Fibroblast of skin of right biceps (primary cell): ENCODE results near the gene SLC1A2.

Experiments used
- DNase-seq: peaks from one replicate; pipeline ENCODE4 v3.0.0-alpha.2; 2013

The SLC1A2 gene

DNA sequence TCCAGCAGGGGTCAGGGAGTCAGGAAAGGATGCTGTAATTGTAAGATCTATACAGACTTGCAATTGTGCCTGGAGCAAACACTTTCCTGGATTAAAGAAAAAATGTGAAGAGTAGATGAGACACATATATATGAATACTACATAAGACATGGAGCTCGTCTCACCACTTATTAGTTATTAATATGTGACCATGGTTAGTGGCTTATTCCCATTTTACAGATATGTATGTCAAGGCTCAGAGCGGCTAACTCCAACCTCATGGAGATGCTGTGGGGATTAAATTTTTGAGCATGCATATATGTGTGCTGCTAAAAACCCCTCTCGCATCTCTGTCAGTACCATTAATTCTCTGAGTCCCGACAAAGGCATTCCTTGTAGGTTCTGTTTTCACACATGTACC, 125.7 kb downstream of the SLC1A2 start:
- no peak for DNase-seq

DNA sequence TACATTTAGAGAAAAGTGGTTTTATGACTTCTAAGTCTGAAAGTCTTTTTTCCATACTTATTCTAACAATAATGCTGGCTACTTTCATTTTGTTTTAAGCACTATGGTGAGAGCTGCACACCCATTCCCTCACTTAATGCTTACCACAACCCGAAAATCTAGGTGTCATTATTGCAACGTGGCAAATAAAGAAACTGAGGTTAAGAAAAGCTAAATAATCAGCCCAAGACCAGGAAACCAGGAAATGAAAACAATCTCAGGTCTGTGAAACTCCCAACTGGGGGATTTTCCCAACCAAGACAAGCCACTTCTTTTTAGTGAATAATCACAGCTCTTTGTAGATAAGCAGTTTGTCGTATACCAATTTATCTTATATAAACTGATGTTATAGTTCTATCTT, 126.3 kb downstream of the SLC1A2 start:
- DNase-seq, result no peak

GRCh38 chr11:35292279-35292678, 127.1 kb downstream of the SLC1A2 start:
- DNase-seq, result no peak

DNA sequence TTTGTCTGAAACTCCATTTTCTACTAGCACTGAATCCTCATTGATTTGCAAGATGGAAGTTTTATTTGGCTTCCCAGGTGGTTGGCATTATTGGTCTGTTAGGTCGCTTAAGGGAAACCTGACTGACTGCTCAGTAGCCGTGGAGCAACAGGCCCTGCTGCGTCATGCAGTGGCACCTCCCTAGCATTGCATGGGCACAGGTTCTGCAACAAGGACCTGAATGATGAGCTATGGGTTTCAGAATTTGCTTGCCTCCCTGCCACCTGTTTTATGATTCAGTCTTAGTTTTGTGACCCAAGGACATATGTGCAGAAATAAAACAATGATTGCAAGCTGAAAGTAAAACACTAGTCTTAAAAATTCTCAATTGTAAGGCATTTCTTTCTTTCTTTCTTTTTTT, 128.5 kb downstream of the SLC1A2 start:
- DNase-seq, result no peak

DNA sequence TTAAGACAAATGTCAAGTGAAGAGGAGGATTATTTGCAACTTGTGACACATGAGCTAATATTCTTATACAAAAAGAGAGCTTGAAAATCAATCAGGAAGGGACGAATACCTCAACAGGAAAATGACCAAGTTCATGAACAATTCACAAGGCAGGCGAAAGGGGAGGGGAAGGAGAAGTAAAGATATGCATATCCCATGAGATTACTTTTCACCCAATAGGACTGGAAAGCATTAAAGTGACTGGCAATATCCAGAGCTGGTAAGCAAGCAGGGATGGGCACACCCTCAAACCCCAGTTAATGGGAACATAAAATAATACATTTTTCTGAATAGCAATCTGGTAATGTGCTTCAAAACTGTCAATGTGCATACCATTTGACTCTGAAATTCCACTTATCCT, 129.5 kb downstream of the SLC1A2 start:
- DNase-seq, result peak; percentile 81

DNA sequence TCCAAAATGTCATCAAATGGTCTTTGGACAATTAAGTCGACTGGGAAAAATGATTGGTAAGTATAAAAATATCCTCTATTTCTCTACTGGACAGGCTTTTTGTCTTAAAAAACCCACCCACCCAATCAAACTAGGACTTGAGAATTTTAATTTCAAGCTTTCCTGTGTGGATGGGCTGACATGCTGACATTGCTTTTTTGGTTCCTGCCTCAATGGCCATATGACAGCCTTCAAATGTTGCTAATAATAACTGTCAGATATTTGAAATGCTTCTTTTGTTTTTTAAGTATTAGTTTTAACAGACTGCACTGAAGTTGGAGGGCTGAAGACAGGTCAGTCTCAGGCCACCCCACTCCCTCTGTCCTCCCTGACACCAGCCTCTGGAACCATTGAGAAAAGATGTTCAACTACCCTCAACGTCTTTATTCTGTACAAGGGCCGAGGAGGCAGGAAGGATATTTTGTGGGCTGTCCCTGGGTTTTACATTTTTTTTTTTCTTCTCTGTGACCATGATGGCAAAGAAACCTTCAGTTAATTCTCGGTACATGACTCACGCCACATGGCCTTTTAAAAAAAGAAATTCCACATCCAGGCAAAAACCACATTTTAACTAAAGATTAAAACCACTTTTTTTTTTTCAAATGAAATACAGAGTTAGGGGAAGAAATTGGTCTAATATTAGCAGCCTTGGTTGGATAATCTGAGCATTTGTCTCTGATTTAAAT, 130.4 kb downstream of the SLC1A2 start:
- peak; percentile 92 for DNase-seq

DNA sequence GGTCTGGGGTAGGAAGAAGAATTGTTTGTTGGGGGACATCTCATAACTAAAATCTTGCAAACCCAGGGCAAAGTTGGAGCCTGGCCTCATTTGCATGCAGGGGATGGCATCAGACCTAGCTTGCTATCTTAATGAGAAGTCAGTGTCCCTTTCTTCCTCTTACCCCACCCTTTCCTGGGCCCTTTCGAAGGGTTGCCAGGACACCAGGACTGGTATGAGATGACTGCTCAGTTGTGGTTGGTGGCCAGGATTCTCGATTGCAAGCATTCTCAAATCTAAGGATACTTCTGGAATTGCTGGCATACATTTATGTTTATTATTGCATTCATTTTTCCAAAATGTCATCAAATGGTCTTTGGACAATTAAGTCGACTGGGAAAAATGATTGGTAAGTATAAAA, 131.0 kb downstream of the SLC1A2 start:
- no peak for DNase-seq

GRCh38 chr11:35287344-35287890, 131.9 kb downstream of the SLC1A2 start:
- DNase-seq, result no peak

DNA sequence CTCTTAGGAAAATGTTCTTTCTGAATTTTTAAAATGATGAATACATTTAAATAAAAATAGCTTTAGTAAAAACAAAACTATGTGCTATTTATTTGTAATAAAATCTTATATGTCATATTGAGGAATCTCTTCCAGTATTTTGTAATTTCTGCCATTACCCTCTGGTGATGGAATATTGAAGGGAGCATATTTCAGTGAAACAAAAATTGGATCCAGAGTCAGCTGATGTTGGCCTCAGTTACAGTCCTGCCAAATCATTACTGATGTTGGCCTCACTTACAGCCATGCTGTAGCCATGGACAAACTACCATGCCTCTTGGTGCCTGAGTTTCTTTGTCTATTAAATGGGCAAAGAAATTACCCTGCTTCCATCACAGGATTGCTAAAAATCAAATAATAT, 133.2 kb downstream of the SLC1A2 start:
- DNase-seq, result no peak

- DNase-seq, result no peak
Observed at GRCh38 chr11:35285471-35285870, 133.9 kb downstream of the SLC1A2 start.

DNA sequence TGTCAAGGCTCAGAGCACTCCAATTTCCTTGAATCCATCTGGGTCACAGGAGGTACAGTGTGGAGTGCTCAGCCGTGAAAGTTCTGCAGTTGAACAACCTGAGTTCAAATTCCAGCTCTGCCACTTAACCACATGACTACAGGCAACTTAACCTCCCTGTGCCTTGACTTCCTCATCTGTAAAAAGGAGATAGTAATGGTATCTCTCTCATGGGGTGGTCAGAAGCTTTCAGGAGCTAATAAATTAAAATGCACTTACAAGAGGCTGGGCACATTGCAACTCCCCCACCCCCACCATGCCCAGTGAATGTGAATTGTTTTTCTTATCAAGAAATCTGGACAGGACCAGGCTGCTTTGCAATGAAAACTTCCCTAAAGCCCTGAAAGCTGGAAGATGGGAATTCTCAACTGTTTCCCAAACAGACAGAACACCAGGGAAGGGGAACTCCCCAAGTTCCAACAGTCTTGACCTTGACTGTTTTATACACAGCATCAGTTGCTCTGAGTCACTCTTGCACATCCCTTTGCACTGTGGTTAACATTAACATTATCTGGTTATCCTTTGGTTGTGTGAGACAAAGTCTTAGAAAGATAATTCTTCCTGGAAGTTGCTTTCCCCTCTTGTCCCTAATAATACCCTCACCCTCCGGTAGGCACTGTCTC, 137.0 kb downstream of the SLC1A2 start:
- peak; percentile 73 for DNase-seq

DNA sequence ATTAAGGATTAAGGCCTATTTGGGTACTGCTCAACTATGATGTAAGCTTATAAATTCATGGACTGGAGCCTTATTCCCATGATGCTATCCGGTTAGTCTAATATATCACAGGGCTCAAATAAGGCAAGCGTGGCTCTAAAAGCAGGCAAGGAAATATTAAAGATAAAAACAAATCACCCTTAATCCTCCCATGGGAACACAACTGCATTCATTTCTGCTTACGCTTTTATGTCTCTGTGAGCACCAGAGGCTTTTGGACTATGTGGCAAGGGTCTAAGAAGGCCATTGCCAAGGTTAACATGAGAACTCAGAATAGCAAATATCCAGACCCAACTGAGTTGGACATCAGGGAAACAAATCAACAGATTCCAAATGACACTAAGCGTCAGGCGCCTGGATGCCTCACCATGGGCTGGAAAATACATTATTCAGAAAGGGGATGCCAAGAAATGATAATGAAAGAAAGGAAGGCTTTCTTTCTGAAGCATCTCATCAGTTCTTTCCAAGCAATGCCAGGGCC, 138.1 kb downstream of the SLC1A2 start:
- DNase-seq, result no peak

GRCh38 chr11:35280727-35281126, 138.6 kb downstream of the SLC1A2 start:
- DNase-seq, result no peak

DNA sequence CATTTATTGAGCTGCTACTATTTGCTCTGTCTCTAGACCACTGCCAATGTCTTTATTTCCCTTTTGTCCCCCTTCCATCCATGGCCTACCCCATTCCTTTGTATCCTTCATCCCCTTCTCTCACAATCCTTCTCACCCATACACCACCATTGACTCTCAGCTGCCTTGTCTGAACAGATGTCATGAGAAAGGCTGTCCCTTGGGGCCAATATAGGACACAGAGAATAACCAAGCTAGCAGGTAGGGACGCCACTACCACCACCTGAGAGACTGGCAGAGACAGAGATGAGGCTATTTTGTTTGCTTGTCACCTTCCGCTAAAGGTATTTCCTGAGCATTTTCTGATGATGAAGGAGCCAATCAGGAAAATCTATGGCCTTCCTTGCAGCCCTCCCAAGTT, 141.5 kb downstream of the SLC1A2 start:
- no peak for DNase-seq

- no peak for DNase-seq
Observed at GRCh38 chr11:35276396-35277145, 142.8 kb downstream of the SLC1A2 start.

DNA sequence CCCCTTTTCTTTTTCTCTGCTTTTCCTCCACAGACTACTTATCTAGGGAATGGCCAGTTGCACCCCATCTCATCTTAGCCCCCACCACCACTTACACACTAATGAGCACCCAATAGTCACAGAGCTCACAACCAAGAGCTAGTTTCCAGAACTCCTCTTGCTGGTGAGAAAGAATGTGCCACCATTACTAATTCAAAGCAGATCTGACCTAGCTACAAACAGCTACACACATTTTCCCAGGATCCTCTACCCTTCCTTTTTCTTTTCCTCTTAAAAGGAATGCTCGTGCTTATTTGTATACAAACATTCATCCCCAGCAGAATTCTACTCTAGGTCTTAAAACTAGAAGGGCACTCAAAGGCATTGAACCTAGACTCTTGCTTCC, 143.6 kb downstream of the SLC1A2 start:
- DNase-seq, result no peak

GRCh38 chr11:35274909-35275785, 144.2 kb downstream of the SLC1A2 start:
- DNase-seq, result no peak

DNA sequence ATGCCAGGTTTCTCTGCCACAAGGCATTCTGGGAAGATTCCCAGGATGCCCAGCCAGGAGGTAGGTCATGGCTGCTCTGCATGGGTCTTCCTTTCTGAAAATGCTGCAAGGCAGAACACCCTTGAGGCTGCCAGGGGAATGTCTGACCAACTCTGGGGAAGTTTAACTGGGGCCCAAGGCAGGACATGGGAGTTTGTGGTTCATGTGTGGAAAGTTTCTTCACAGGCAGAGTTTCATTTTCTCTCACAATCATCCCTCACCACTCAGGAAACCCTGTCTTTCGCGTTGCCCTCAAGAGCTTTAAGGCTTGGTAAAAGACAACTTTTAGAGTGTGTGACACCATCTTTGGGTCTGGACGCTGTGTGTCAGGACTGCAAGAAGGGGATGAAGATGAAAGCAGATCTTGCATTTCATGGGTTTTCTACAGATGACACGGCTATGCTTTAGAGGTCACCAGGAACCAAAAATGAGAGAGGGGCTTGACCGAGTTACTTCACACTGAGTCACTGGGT, 146.9 kb downstream of the SLC1A2 start:
- DNase-seq, result no peak

DNA sequence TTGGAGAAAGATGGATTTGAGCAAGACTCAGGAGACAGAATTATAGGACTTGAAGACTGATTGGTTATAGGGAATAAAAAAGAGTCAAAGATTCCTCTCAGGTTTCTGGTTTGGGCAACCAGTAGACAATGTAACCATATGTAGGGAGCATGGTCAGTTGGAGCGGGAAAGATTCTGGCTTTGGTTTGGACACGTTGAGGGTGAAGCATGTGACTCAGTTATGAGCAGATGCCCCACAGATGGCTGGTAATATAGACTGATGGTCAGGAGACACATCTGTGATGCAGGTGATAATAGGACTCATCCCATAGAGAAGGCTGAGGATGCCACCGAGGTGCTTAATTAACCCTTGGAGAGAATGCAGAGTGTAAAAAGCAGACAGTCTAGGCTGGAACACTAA, 148.3 kb downstream of the SLC1A2 start:
- DNase-seq, result no peak

- no peak for DNase-seq
Observed at GRCh38 chr11:35270342-35270741, 149.0 kb downstream of the SLC1A2 start.

- DNase-seq, result peak; percentile 95
Observed at GRCh38 chr11:35267504-35267903, 151.9 kb downstream of the SLC1A2 start.

DNA sequence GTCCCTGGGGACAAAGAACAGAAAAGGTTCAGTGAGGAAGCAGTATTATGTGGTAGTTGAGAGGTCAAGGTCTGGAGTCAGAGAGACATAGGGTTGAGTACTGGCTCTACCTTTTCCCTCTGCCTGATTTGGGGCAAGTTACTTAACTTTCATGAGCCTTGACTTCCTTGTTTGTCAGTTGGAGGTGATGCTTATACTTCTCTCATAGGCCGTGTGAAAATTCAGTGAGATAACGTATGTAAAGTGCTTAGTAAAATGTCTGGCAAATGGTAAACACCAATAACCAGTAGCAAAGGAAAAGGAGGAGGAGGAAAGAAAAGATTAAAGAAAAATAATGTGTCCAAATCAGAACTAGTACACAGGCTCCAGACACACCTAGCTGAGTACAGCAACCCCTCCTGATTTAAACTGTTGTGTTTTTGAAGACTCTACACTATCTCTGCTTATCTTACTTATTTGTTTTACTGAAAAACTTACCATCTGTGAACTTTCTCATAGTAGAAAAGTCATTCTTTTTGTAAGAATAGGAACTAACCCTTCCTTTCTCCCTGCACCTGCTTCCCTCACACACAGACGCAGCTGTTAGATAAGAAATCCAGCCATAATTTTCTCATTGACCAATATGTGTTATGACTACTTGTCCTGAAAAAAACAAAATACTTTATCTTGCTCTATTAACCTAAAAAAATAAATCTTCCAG, 153.5 kb downstream of the SLC1A2 start:
- DNase-seq, result no peak
